OCI-LY7 (cell line): ENCODE data around the gene SURF4. TPM values are rescaled to one million over a fixed set of nuclear protein-coding genes. Genes with fewer than 3 reads are reported as not detected.
"Not testable (repeated sequence)": the region's sequence is repeated elsewhere in the genome, so short reads cannot be mapped to it uniquely, and the experiment has no call there.

Experiments
- BruUV-seq: library from RNA; stranded (reverse); fragments of 400-500 nt; replicated peaks from 2 replicates; lab custom pipeline; 2021; lab: Mats Ljungman, UMichigan
- CTCF ChIA-PET: fragments of 300-600 bp; sonication (Branson Sonifier 250); formaldehyde crosslinking; loops from one replicate; lab custom pipeline; 2022; ENCODE audit warnings: antibody characterized with exemption; ENCODE audit not compliant: unreplicated experiment; lab: Charles Lee
- POLR2A ChIA-PET: fragments of 300-600 bp; sonication (Branson Sonifier 250); formaldehyde crosslinking; loops from one replicate; lab custom pipeline; 2022; ENCODE audit warnings: antibody characterized with exemption; lab: Charles Lee
- DNase-seq: peaks from one replicate; pipeline ENCODE4 v3.0.0-alpha.2; 2015; ENCODE audit warnings: low spot score
- H2AFZ ChIP-seq: fragments of 200-600 bp; sonication (generic), shearing (Covaris generic); 2 replicates; pipeline ENCODE4 v1.6.1; 2014; ENCODE audit warnings: mild to moderate bottlenecking, antibody characterized with exemption, low read length, moderate library complexity
- H3K27ac ChIP-seq: fragments of 200-600 bp; sonication (generic); 2 replicates; pipeline ENCODE4 v1.5.1; 2014; ENCODE audit warnings: mixed run types, low read depth, mild to moderate bottlenecking, moderate library complexity, low read length, inconsistent platforms; ENCODE audit not compliant: poor library complexity, severe bottlenecking
- H3K36me3 ChIP-seq: fragments of 200-600 bp; sonication (generic); 2 replicates; pipeline ENCODE4 v1.6.1; 2014; ENCODE audit warnings: mild to moderate bottlenecking, antibody characterized with exemption, low read length, moderate library complexity, mixed read lengths; ENCODE audit not compliant: insufficient read depth
- H3K4me1 ChIP-seq: fragments of 200-600 bp; sonication (generic); 2 replicates; pipeline ENCODE4 v1.5.1; 2014; ENCODE audit warnings: mild to moderate bottlenecking, low read length; ENCODE audit not compliant: insufficient read depth, poor library complexity, severe bottlenecking
- H3K4me2 ChIP-seq: fragments of 200-600 bp; sonication (generic); 2 replicates; pipeline ENCODE4 v1.6.1; 2014; ENCODE audit warnings: mild to moderate bottlenecking, low read length
- H3K4me3 ChIP-seq: fragments of 200-600 bp; sonication (generic); 2 replicates; pipeline ENCODE4 v1.5.1; 2014; ENCODE audit warnings: mild to moderate bottlenecking, low read depth, low read length; ENCODE audit not compliant: poor library complexity, severe bottlenecking
- H3K79me2 ChIP-seq: fragments of 200-600 bp; sonication (generic); 2 replicates; pipeline ENCODE4 v1.6.1; 2016; ENCODE audit warnings: low read depth, mild to moderate bottlenecking, low read length, moderate library complexity, mixed read lengths; ENCODE audit not compliant: insufficient read depth
- H3K9me2 ChIP-seq: fragments of 200-600 bp; sonication (generic); 2 replicates; pipeline ENCODE4 v1.6.1; 2016; ENCODE audit warnings: mild to moderate bottlenecking, low read length, mixed read lengths; ENCODE audit not compliant: insufficient read depth
- H3K9me3 ChIP-seq: fragments of 200-600 bp; sonication (generic); 2 replicates; pipeline ENCODE4 v1.6.1; 2014; ENCODE audit warnings: mild to moderate bottlenecking, mixed run types, low read length, mixed read lengths
- H4K20me1 ChIP-seq: fragments of 200-600 bp; sonication (generic); 2 replicates; pipeline ENCODE4 v1.6.1; 2014; ENCODE audit warnings: mild to moderate bottlenecking, antibody characterized with exemption, low read length, moderate library complexity, mixed read lengths; ENCODE audit not compliant: insufficient read depth
- CTCF ChIP-seq: fragments of 200-600 bp; sonication (generic); conservative IDR thresholded peaks from 2 replicates; pipeline ENCODE4 v1.5.1; 2014; ENCODE audit warnings: mild to moderate bottlenecking, antibody characterized with exemption, low read length, moderate library complexity, mixed read lengths
- EZH2phosphoT487 ChIP-seq: fragments of 200-600 bp; sonication (generic); IDR thresholded peaks from 2 replicates; pipeline ENCODE4 v1.6.1; 2018; ENCODE audit warnings: low read depth, borderline replicate concordance, mild to moderate bottlenecking, mixed run types, antibody characterized with exemption, low read length, moderate library complexity, mixed read lengths
- intact Hi-C: fragments of 100-400 bp; cut with micrococcal nuclease; formaldehyde crosslinking; loops from one replicate; pipeline ENCODE4 v1.10.0; 2022; ENCODE audit not compliant: unreplicated experiment
- total RNA-seq, 2 experiments: library from RNA; depleted of rRNA in 1 of 2; stranded (reverse); fragments of >200 nt in 1 of 2; shearing (Covaris generic) in 1 of 2; gene quantifications; 2 replicates each; pipeline ENCODE4 v1.2.3, GENCODE V29; 2014 to 2022

SURF4 gene
- total RNA-seq, 2 experiments from 2014 or later = 75.5 to 92.3 TPM

- no peak for DNase-seq
- Histone ChIP-seq H2AFZ (no peak overlapping the region), H3K36me3 (peaks cover 9% of the 10 kb centered on the region), H4K20me1 (peaks cover 7% of the 10 kb centered on the region), H3K9me2 (no peaks in the 10 kb centered on the region), H3K4me3 (no peak overlapping the region), H3K79me2 (peaks cover 31% of the 10 kb centered on the region), H3K27ac (no peak overlapping the region), H3K4me2 (no peak overlapping the region), H3K4me1 (peaks cover 10% of the 10 kb centered on the region), H3K9me3 (0 out of 2 replicates have a peak, but pooled peaks cover 2% of the 10 kb centered on the region)
- TF ChIP-seq CTCF = no peak
- no peak for TF ChIP-seq EZH2phosphoT487
- intact Hi-C loops = no loop called here
- ChIA-PET POLR2A (interaction anchor here (1.0 to 1.3 kb wide), 2 partner anchors 13 to 101 kb away, joined by 3 read pairs; partner anchors contain the start of gene SLC2A6), CTCF (no interaction called here)
- BruUV-seq = no TSS peak
Measured at GRCh38 chr9:133377721-133378216, 1.9 kb upstream of the SURF4 start.

- BruUV-seq = not testable (repeated sequence)
Measured at GRCh38 chr9:133377280-133377679, 1.4 kb upstream of the SURF4 start.

GRCh38 chr9:133375116-133375723 is 640 bp downstream of the SURF4 start:
- ChIA-PET CTCF (interaction anchor here (1.0 kb wide), 1 partner anchor 18 kb away, joined by 3 read pairs; no protein-coding TSS in a partner anchor), POLR2A (interaction anchor here (1.4 kb wide), 1 partner anchor 22 kb away, joined by 4 read pairs; no protein-coding TSS in a partner anchor)
- H3K36me3 ChIP-seq = peaks cover 35% of the 10 kb centered on the region
- H2AFZ ChIP-seq = no peak overlapping the region
- peak; percentile 72 for TF ChIP-seq CTCF
- no peak for TF ChIP-seq EZH2phosphoT487
- peak; percentile 65 for DNase-seq
- peak overlapping the region; percentile 91 for H3K4me3 ChIP-seq
- peaks cover 21% of the 10 kb centered on the region for H4K20me1 ChIP-seq
- H3K9me2 ChIP-seq = no peaks in the 10 kb centered on the region
- H3K27ac ChIP-seq = peak overlapping the region; percentile 67
- no TSS peak for BruUV-seq
- intact Hi-C loops = loop anchor here (2.0 kb wide), 1 partner anchor 38 kb away; the partner anchor contains the start of gene SURF6
- peak overlapping the region; percentile 94 for H3K4me2 ChIP-seq
- H3K4me1 ChIP-seq = peaks cover 34% of the 10 kb centered on the region
- peaks cover 56% of the 10 kb centered on the region for H3K79me2 ChIP-seq
- H3K9me3 ChIP-seq = no peaks in the 10 kb centered on the region

More at GRCh38 chr9:133377280-133377679, 1.4 kb upstream of the SURF4 start:
- DNase-seq, H3K9me3 ChIP-seq, CTCF ChIA-PET, intact Hi-C loops, H2AFZ ChIP-seq, H3K9me2 ChIP-seq, H3K4me2 ChIP-seq, H3K27ac ChIP-seq, H4K20me1 ChIP-seq, H3K4me3 ChIP-seq: not testable (repeated sequence)
- POLR2A ChIA-PET = interaction anchor here (1.0 kb wide), 1 partner anchor 101 kb away, joined by 3 read pairs; the partner anchor contains the start of gene SLC2A6
- Histone ChIP-seq H3K36me3 (peaks cover 14% of the 10 kb centered on the region), H3K79me2 (peaks cover 35% of the 10 kb centered on the region), H3K4me1 (peaks cover 14% of the 10 kb centered on the region)
